GM12801 (cell line): Measurements from ENCODE around the gene LYPD6B.

Experiments
- CTCF ChIP-seq: IDR thresholded peaks from one replicate; pipeline ENCODE4 v1.5.1; 2011; ENCODE audit warnings: control low read depth; ENCODE audit not compliant: insufficient read length; ENCODE audit errors: extremely low read depth

The LYPD6B gene

DNA sequence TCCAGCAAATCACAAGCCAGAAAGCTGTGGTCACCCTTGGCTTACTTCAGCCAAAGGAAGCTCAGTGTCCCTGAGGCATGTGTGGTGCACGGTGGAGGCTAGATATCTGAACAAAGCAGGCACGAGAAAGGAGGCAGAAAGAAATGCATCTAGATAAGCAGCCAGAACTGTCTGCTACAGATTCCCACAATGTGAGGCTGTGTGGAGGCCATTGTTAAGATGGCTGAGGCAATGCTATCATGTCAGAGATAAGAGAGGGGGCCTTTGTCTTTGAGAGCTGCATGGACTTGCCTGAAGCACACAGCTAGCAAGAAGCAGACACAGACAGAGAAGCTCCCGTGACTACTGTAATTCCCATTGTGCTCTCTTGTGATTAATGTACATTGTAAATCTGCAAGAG, 181.4 kb downstream of the LYPD6B start:
- TF ChIP-seq CTCF, result no peak

DNA sequence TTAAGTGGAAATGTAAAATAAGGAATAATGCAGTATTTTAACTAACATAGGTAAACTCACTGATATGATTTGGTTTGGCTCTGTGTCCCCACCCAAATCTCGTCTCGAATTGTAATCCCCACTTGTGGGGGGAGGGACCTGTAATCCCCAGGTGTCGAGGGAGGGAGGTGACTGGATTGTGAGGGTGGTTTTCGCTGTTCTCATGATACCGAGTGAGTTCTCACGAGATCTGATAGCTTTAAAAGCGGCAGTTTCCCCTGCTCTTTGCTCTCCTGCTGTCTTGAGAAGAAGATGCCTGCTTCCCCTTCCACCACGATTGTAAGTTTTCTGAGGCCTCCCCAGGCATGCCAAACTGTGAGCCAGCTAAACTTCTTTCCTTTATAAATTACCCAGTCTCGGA, 182.5 kb downstream of the LYPD6B start:
- TF ChIP-seq CTCF, result no peak

GRCh38 chr2:149221898-149222297, 183.4 kb downstream of the LYPD6B start:
- TF ChIP-seq CTCF, result no peak

GRCh38 chr2:149223472-149224095, 185.1 kb downstream of the LYPD6B start:
- no peak for TF ChIP-seq CTCF

- TF ChIP-seq CTCF, result no peak
Observed at GRCh38 chr2:149224543-149224942, 186.0 kb downstream of the LYPD6B start.

DNA sequence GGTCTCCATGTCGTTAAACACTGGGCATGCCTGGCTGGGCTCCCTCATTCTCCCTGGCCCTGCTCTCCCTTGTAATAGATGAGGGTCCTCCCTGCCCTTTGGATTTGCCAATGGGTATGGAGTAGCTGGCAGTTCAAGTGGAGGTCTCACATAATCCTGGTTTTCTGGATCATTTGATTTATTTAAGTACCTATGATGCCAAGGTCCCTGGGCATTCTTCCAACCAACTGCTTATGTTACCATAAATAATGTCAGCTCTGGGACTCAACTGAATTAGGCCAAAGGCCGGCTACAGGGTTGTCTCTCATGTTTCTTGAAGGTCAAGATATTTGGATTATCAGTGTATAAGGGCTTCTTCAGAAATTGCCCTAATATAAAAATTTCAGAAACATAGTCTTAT, 186.9 kb downstream of the LYPD6B start:
- TF ChIP-seq CTCF, result no peak

- TF ChIP-seq CTCF, result no peak
Observed at GRCh38 chr2:149226790-149227189, 188.3 kb downstream of the LYPD6B start.

- TF ChIP-seq CTCF, result no peak
Observed at GRCh38 chr2:149235816-149236375, 197.4 kb downstream of the LYPD6B start.
